Prostate gland (tissue), 2 donors: ENCODE data around the gene ADAMTS10.
"Not testable (repeated sequence)": the region's sequence is repeated elsewhere in the genome, so short reads cannot be mapped to it uniquely, and the experiment has no call there.

Source experiments
- CTCF ChIP-seq, 4 experiments: fragments of 200-600 bp in 2 of 4; fragments of 450-650 bp in 2 of 4; sonication (generic) in 2 of 4; IDR thresholded peaks; 1 replicate in 3 of 4; 2 replicates in 1 of 4; pipeline ENCODE4 v1.5.1; 2016 to 2019; ENCODE audit warnings: antibody characterized with exemption in 4 of 4, mild to moderate bottlenecking in 2 of 4, moderate library complexity in 2 of 4
- POLR2A ChIP-seq: fragments of 450-650 bp; IDR thresholded peaks from one replicate; pipeline ENCODE4 v1.6.1; 2016; ENCODE audit warnings: antibody characterized with exemption, mild to moderate bottlenecking
- POLR2AphosphoS5 ChIP-seq: sonication (generic); formaldehyde crosslinking; IDR thresholded peaks from one replicate; pipeline ENCODE4 v1.6.1; 2017; ENCODE audit warnings: antibody characterized with exemption

DNA sequence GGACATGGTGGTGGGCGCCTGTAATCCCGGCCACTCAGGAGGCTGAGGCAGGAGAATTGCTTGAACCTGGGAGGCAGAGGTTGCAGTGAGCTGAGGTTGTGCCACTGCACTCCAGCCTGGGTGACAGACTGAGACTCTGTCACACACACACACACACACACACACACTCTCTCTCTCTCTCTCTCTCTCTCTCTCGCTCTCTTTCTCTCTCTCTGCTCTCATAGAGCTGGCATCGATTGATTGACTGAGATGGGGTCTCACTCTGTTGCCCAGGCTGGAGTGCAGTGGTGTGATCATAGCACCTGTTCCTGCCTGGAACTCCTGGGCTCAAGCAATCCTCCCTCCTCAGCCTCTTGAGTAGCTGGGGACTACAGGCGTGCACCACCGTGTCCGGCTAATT is 56.8 kb downstream of the ADAMTS10 start:
- not testable (repeated sequence) for TF ChIP-seq POLR2AphosphoS5; CTCF (IDR thresholded peaks at IDR 0.05); POLR2A
